ENCODE results near the gene VAX1. TPM values are rescaled to one million over a fixed set of nuclear protein-coding genes. Genes with fewer than 3 reads are reported as not detected.

Gene VAX1
- total and polyA plus RNA-seq, 9 of the 15 experiments (the other 6 are each of a cell fraction or from before 2014, with no cell fraction given): not detected

GRCh38 chr10:117165538-117166417 lies 27.7 kb upstream of the VAX1 start (continued):
- TF ChIP-seq REST (IDR thresholded peaks at IDR 0.05; ENCODE audit: borderline replicate concordance) (peak; percentile 50; the same call in 1 of the 2 replicates), REST (CRISPR knock-in tag; IDR thresholded peaks at IDR 0.05; ENCODE audit: low read depth) (no peak), TEAD1 (CRISPR knock-in tag; IDR thresholded peaks at IDR 0.05) (no peak), KDM5B (IDR thresholded peaks at IDR 0.05; ENCODE audit: insufficient replicate concordance, low read depth, low read length) (no peak), MTA2 (IDR thresholded peaks at IDR 0.05; ENCODE audit: low read depth) (no peak), HEY1 (CRISPR knock-in tag; IDR thresholded peaks at IDR 0.05; ENCODE audit: borderline replicate concordance) (no peak), GABPB1 (CRISPR knock-in tag; IDR thresholded peaks at IDR 0.05) (no peak)

All from K562 (cell line).